ENCODE results near the gene MSI2.

DNA sequence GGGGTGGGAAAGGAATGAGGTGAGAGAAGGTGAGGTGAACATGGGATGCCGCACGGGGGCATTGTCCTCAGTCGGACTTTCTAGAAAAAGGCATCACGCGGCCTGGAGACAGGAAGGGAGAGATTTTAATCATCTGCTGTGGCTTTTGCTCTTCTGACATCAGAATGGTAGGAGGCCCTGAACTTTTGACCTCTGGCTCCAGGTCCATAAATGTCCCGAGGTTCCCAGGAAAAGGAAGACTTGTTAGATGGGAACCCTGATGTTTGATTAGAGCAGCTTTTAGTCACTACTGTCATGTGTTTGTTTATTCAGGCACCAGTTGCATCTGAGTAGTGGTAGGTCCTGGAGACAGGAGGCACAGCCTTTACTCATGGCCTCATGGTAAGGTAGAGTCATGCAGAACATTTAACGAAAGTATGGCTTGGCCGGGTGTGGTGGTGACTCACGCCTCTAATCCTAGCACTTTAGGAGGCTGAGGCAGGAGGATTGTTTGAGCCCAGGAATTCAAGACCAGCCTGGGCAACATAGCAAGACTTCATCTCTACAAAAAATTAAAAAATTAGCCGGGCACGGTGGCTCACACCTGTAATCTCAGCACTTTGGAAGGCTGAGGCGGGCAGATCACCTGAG is 203.1 kb downstream of the MSI2 start:
- TF ChIP-seq POLR2AphosphoS5 (IDR thresholded peaks at IDR 0.05; ENCODE audit: borderline replicate concordance, low read depth, low read length): no peak
- TF ChIP-seq EZH2 (IDR thresholded peaks at IDR 0.05): no peak

All from SK-N-MC (cell line).